ENCODE results near the gene CADPS2.

CADPS2 gene

GRCh38 chr7:122463631-122464030, 422.6 kb downstream of the CADPS2 start:
- TF ChIP-seq, protein P1, sequence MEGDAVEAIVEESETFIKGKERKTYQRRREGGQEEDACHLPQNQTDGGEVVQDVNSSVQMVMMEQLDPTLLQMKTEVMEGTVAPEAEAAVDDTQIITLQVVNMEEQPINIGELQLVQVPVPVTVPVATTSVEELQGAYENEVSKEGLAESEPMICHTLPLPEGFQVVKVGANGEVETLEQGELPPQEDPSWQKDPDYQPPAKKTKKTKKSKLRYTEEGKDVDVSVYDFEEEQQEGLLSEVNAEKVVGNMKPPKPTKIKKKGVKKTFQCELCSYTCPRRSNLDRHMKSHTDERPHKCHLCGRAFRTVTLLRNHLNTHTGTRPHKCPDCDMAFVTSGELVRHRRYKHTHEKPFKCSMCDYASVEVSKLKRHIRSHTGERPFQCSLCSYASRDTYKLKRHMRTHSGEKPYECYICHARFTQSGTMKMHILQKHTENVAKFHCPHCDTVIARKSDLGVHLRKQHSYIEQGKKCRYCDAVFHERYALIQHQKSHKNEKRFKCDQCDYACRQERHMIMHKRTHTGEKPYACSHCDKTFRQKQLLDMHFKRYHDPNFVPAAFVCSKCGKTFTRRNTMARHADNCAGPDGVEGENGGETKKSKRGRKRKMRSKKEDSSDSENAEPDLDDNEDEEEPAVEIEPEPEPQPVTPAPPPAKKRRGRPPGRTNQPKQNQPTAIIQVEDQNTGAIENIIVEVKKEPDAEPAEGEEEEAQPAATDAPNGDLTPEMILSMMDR (IDR thresholded peaks at IDR 0.05; ENCODE audit: unreplicated experiment in 3 of 3), result no peak
- H3K27ac Mint-ChIP-seq, result no peak overlapping the region
- no peak overlapping the region for H3K4me3 Mint-ChIP-seq

GRCh38 chr7:122460936-122461335, 425.3 kb downstream of the CADPS2 start:
- Mint-ChIP-seq H3K27me3 (ENCODE audit: low read depth) (no peaks in the 10 kb centered on the region), H3K27ac (no peak overlapping the region), H3K4me3 (no peak overlapping the region), H3K36me3 (ENCODE audit: low read depth) (no peaks in the 10 kb centered on the region), H3K9me3 (no peaks in the 10 kb centered on the region), H3K4me1 (no peaks in the 10 kb centered on the region)
- TF ChIP-seq, protein P1 (IDR thresholded peaks at IDR 0.05; ENCODE audit: unreplicated experiment in 3 of 3), result no peak

More at GRCh38 chr7:122463631-122464030, 422.6 kb downstream of the CADPS2 start:
- H3K27me3 Mint-ChIP-seq (ENCODE audit: low read depth), result no peaks in the 10 kb centered on the region
- no peaks in the 10 kb centered on the region for H3K9me3 Mint-ChIP-seq
- no peaks in the 10 kb centered on the region for H3K36me3 Mint-ChIP-seq (ENCODE audit: low read depth)
- H3K4me1 Mint-ChIP-seq, result no peaks in the 10 kb centered on the region

DNA sequence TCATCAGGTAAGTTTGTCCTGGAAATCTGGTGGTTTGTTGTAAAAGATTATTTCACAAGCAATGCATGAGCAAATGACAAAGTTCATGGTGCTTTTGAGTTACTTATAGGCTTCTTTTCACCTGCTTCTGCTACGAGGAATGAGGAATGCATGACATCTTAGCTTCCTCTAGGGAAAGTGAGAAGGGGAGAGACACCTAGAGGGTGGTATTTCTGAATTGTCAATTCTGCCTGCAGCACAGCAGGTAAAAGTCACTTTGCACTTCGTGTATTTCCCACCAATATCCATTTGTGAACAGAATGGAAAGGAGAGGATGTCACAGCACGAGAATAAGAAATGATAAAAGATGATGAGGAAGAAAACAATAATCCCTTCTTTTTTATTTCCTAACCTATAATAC, 428.3 kb downstream of the CADPS2 start:
- no peaks in the 10 kb centered on the region for H3K4me1 Mint-ChIP-seq
- TF ChIP-seq, protein P1 (IDR thresholded peaks at IDR 0.05; ENCODE audit: unreplicated experiment in 3 of 3), result no peak
- H3K9me3 Mint-ChIP-seq, result no peaks in the 10 kb centered on the region
- H3K27me3 Mint-ChIP-seq (ENCODE audit: low read depth), result no peaks in the 10 kb centered on the region
- H3K27ac Mint-ChIP-seq, result no peak overlapping the region
- H3K36me3 Mint-ChIP-seq (ENCODE audit: low read depth), result no peaks in the 10 kb centered on the region
- H3K4me3 Mint-ChIP-seq, result no peak overlapping the region

GRCh38 chr7:122457325-122457724, 428.9 kb downstream of the CADPS2 start:
- H3K4me3 Mint-ChIP-seq, result no peak overlapping the region
- TF ChIP-seq, protein P1 (IDR thresholded peaks at IDR 0.05; ENCODE audit: unreplicated experiment in 3 of 3), result no peak
- no peaks in the 10 kb centered on the region for H3K27me3 Mint-ChIP-seq (ENCODE audit: low read depth)

DNA sequence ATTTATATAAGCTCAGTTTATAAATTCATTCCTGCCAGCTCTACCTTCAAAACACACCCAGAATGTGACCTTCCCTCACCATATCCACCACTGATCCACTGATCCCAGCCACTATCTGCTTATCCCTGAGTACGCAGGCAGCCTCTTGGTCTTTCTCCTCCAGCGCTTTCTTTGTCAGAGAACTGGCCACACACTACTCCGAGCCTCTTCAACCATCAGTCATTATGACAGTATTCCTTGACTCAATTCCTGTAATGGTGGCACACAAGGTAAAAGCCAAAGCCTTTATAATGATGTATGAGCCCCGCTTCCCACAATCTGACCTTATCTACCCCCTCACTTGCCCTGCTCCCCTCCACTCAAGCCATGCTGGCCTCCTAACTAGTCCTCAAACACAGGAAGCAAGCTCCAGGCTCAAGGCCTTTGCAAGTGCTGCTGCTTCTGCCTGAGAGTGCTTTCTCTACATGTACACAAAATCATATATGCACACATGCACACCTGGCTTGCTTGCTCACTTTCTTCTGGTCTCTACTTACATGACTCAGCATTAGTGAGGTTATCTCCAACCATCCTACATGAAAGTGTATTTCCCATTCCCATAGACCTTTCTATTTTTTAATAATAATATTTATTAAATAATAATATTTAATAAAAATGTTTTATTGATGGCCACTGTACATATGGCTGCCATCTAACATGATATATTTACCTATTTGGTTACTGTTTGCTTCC, 431.3 kb downstream of the CADPS2 start:
- no peaks in the 10 kb centered on the region for H3K9me3 Mint-ChIP-seq
- TF ChIP-seq, protein P1 (IDR thresholded peaks at IDR 0.05; ENCODE audit: unreplicated experiment in 3 of 3), result no peak
- H3K27me3 Mint-ChIP-seq (ENCODE audit: low read depth), result no peaks in the 10 kb centered on the region
- H3K4me3 Mint-ChIP-seq, result no peak overlapping the region
- no peak overlapping the region for H3K27ac Mint-ChIP-seq
- H3K4me1 Mint-ChIP-seq, result no peaks in the 10 kb centered on the region
- H3K36me3 Mint-ChIP-seq (ENCODE audit: low read depth), result no peaks in the 10 kb centered on the region

More at GRCh38 chr7:122457325-122457724, 428.9 kb downstream of the CADPS2 start:
- Mint-ChIP-seq H3K27ac (no peak overlapping the region), H3K9me3 (no peaks in the 10 kb centered on the region), H3K36me3 (ENCODE audit: low read depth) (no peaks in the 10 kb centered on the region), H3K4me1 (no peaks in the 10 kb centered on the region)

GRCh38 chr7:122453432-122453831, 432.8 kb downstream of the CADPS2 start:
- H3K4me3 Mint-ChIP-seq, result no peak overlapping the region
- no peaks in the 10 kb centered on the region for H3K9me3 Mint-ChIP-seq
- H3K27me3 Mint-ChIP-seq (ENCODE audit: low read depth), result no peaks in the 10 kb centered on the region
- no peak overlapping the region for H3K27ac Mint-ChIP-seq
- H3K4me1 Mint-ChIP-seq, result no peaks in the 10 kb centered on the region
- no peaks in the 10 kb centered on the region for H3K36me3 Mint-ChIP-seq (ENCODE audit: low read depth)
- TF ChIP-seq, protein P1 (IDR thresholded peaks at IDR 0.05; ENCODE audit: unreplicated experiment in 3 of 3), result no peak

All from nephron (organoid).